ENCODE data around the gene SERPINB11.
"Not testable (repeated sequence)": the region's sequence is repeated elsewhere in the genome, so short reads cannot be mapped to it uniquely, and the experiment has no call there.

DNA sequence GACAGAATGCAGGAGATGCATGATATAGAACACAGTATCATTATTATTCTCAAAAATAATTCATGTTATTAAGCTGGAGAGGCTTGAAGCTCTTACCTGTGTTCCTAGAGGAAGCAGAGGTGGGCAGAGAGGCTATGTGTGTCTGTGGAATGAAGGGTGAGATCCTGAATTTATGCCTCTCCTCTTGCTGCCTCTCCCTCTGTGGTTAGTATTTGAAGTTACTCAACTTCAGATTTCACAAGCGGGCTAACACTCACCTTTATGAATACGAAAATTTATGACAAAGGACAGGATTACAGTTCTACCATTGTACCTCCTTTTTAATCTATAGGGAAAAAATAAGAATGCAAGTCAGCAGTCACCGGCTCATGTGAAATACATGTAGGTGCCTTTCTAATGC lies 41.0 kb upstream of the SERPINB11 start, which contains the start of gene SERPINB3:
- not testable (repeated sequence) for TF ChIP-seq CTCF, POLR2A (IDR thresholded peaks at IDR 0.05)
